ENCODE results near the gene HNRNPAB.
A peak's percentile ranks its signal among the peaks of the same experiment; 100 is the strongest.

HNRNPAB gene

GRCh38 chr5:178230879-178231538 lies 26.7 kb downstream of the HNRNPAB start:
- H3K4me3 ChIP-seq (ENCODE audit: low read depth, low read length): peak overlapping the region; percentile 94
- no peak for TF ChIP-seq CTCF (IDR thresholded peaks at IDR 0.05; ENCODE audit: borderline replicate concordance, insufficient read depth, low read depth, low read length)

GRCh38 chr5:178231539-178232123 lies 27.3 kb downstream of the HNRNPAB start:
- TF ChIP-seq CTCF (IDR thresholded peaks at IDR 0.05; ENCODE audit: borderline replicate concordance, insufficient read depth, low read depth, low read length): no peak
- peak overlapping the region; percentile 94 for H3K4me3 ChIP-seq (ENCODE audit: low read depth, low read length)

GRCh38 chr5:178232124-178232919 lies 28.0 kb downstream of the HNRNPAB start, which contains the start of gene PHYKPL:
Gene PHYKPL (minus strand): TSS chr5:178232802. CDS start chr5:178232550, 252 bp downstream.
- H3K4me3 ChIP-seq (ENCODE audit: low read depth, low read length): peak within 1 kb of the TSS; percentile 94
- TF ChIP-seq CTCF (IDR thresholded peaks at IDR 0.05; ENCODE audit: borderline replicate concordance, insufficient read depth, low read depth, low read length): no peak

DNA sequence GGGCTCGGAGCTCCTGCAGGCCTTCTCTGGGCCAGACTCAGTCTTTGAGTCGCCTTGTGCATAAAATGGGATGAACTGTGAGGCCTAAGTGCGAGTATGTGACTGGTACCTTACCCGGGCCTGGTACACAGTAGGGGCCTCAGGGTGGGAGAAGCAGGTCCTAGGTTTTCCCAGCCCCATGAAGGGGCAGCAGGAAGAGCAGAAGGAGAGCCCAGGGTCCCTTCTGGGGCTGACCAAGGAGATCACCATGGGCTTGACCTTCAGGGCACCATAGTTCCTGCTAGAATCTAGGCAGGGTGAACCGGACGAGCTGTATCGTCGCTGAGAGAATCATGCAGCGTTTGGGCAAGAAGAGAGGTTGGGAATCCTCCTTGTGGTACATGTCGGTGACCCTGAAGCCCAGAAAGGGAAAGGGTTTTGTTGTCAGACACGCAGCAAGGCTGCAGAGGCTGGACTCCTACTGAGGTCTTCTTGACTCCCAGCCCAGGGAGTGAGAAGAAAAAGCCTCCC lies 28.6 kb downstream of the HNRNPAB start:
- H3K4me3 ChIP-seq (ENCODE audit: low read depth, low read length): peak overlapping the region; percentile 94
- TF ChIP-seq CTCF (IDR thresholded peaks at IDR 0.05; ENCODE audit: borderline replicate concordance, insufficient read depth, low read depth, low read length): no peak

DNA sequence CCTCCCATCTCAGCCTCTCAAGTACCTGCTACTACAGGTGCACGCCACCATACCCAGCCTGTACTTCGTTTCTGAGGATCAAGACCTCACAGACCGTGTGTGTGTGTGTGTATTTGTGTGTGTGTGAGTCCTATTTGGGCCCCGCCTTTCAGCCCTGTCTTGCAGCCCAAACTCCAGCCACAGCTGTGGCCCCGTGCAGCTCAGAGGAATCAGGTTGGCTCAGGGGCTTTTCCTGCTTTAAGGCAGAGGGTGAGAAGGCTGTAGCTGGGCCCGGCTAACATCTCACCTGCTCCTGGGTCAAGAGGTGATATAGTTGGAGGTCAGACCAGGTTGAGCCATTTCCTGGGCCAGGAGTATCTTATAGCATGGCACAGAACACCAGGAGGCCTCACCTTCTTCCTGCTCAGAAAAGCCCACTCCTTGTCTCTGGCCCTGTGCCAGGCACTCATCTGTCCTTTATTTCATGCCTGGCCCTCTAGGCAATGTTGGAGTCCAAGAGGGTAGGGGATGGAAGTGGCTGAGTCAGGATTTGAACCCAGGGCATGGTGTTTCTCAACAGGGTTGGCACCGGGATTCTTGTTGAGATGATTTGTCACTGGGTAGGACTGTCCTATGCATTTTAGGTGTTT lies 29.9 kb downstream of the HNRNPAB start:
- H3K4me3 ChIP-seq (ENCODE audit: low read depth, low read length): no peak overlapping the region
- TF ChIP-seq CTCF (IDR thresholded peaks at IDR 0.05; ENCODE audit: borderline replicate concordance, insufficient read depth, low read depth, low read length): no peak

DNA sequence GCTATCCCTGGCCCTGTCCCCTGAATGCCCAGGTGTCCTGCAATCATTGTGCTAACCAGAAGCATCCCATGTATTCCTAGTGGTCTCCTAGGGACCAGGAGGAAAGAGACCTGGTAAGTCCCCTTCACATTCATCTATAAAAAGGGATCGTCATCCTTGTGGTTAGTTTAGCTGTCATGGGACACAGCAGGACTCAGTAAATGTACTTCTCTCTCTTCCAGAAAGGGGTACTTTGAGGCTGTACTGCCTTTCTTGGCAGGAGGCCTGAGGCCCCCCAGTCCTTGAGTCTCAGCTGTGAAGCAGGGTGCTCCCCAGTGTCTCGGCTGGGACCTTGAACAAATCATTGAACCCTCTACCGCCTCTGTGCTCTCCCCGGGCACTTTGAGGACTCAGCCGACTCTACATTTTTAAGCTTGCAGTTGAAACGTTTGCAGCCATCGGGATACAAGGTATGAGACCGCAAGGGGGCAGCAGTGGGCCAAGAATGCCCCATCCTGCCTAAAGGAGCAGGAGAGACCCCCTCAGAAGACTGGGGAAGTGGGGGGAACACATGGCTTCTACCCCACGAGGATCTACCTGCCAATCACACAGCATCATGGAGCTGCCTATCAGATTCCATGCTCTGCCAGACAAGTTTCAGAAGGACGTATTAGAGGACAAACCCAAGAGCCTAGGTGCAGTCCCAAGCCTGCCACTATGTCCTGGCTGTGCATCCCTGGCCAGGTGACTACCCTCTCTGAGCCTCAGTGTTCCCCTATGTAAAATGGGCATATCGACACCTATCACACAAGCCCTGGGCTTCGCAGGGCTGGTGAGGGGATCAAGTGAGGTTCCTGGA lies 30.6 kb downstream of the HNRNPAB start:
- no peak overlapping the region for H3K4me3 ChIP-seq (ENCODE audit: low read depth, low read length)
- peak; percentile 79 for TF ChIP-seq CTCF (IDR thresholded peaks at IDR 0.05; ENCODE audit: borderline replicate concordance, insufficient read depth, low read depth, low read length)
